Subcutaneous adipose tissue (tissue), 4 donors: ENCODE measurements around the gene CNIH2. TPM values are rescaled to one million over a fixed set of nuclear protein-coding genes. Genes with fewer than 3 reads are reported as not detected.

Experiments
- total RNA-seq, 4 donors: library from RNA; depleted of rRNA; stranded (reverse); fragments of >200 nt; gene quantifications; one replicate each; pipeline ENCODE4 v1.1.0, GENCODE V29; 2016
- TF ChIP-seq, protein P1 (sequence below): fragments of 450-650 bp; IDR thresholded peaks from one replicate; pipeline ENCODE4 v1.5.1; 2016; ENCODE audit warnings: low read depth, mild to moderate bottlenecking, control low read depth, antibody characterized with exemption, moderate library complexity

CNIH2 gene
- total RNA-seq, 4 donors from 2014 or later, result not detected

DNA sequence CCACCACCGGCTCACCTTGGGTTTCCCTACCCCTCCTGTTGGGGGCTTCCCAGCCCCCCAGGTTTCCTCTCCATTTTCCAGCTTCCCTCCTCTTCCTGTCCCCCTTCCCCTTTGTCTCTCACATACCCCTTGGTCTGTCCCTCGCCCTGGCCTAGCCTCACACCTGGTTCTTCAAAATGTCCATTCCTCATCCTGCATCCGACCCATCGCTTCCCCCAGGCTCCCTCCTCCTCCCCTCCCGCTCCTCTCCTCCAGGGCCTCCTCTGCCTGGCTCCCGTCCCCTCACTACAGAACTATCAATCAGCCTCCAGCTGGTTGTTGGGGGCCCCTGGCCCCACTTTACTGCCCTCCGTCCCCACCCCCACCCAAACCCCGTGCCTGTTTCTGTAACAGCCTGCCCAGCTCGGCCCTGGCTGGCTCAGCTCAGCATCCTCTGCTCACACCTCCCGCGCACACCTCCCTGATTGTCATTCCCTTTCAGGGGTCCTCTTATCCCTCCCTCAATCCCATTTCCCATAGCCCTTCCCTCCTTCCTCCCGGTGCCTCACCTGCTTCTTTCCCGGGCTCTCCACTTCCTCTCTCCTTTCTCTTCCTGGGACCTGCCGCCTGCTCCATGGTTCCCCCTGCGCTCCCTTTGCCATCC lies 1.2 kb downstream of the CNIH2 start:
- TF ChIP-seq, protein P1, sequence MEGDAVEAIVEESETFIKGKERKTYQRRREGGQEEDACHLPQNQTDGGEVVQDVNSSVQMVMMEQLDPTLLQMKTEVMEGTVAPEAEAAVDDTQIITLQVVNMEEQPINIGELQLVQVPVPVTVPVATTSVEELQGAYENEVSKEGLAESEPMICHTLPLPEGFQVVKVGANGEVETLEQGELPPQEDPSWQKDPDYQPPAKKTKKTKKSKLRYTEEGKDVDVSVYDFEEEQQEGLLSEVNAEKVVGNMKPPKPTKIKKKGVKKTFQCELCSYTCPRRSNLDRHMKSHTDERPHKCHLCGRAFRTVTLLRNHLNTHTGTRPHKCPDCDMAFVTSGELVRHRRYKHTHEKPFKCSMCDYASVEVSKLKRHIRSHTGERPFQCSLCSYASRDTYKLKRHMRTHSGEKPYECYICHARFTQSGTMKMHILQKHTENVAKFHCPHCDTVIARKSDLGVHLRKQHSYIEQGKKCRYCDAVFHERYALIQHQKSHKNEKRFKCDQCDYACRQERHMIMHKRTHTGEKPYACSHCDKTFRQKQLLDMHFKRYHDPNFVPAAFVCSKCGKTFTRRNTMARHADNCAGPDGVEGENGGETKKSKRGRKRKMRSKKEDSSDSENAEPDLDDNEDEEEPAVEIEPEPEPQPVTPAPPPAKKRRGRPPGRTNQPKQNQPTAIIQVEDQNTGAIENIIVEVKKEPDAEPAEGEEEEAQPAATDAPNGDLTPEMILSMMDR, result no peak

DNA sequence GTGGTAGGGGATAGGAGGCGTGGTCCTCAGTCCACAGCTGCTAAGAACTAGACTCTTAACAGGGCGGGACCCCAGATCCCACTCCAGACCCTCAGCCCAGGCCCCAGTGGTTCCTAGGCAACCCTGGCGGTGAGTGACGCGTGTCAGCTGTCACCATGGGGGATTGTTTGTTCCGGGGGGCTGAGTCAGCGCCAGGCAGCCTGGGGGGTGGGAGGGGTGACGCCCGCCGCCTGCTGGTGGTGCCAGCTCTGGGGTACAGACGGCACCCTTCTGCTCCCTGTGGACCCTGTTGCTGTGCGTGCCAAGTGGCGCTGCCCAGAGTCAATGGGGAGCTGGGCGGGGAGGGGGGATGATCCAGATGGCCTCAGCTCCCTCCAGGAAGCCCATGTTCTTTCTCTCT lies 2.5 kb downstream of the CNIH2 start:
- TF ChIP-seq, protein P1, result no peak

DNA sequence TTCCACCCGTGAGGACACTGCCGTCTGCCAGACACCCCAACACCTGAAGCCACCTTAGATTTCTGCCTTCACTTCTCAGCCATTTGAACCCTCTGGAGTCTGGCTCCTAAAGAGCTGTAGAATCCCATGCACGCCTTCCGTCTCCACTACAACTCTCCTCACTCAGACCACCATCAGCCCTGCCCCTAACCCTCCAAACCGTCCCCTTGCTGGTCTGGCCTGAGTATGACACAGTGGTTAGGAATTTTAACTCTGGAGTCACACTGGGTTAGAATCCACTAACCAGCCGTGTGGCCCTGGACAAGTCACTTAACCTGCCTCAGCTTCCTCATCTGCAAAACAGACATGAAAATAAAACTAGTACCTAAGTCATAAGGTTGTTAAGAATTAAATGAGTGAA lies 3.0 kb downstream of the CNIH2 start:
- TF ChIP-seq, protein P1, result no peak

DNA sequence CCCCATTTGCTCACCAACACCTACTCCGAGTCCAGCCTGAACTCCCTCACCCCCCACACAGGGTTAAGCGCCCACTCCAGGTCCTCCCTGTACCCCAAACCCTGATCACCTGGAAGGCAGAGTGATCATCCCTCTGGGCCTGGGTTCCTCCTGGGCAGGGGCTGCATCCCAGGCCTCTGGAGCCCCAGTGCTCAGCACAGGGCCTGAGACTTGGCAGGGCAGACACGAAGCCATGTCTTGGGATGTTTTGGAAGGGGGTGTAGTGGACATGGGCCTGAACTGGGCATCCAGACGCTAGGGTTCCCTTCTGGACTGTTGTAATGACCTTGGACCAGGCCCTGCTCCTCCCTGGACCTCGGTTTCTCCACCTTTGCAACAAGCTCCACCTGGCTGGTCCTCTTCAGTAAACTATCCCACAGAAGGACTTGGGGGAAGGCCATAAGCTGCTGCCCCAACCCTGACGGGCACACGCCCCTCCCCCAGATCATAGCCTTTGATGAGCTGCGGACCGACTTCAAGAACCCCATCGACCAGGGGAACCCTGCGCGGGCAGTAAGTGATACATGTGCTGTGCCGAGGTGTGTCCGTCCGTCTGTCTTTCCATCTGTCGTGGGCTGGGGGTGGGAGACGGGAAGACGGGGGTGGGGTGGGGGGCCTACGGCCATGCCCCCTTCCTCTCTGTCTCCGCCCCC lies 3.9 kb downstream of the CNIH2 start:
- TF ChIP-seq, protein P1, result no peak

DNA sequence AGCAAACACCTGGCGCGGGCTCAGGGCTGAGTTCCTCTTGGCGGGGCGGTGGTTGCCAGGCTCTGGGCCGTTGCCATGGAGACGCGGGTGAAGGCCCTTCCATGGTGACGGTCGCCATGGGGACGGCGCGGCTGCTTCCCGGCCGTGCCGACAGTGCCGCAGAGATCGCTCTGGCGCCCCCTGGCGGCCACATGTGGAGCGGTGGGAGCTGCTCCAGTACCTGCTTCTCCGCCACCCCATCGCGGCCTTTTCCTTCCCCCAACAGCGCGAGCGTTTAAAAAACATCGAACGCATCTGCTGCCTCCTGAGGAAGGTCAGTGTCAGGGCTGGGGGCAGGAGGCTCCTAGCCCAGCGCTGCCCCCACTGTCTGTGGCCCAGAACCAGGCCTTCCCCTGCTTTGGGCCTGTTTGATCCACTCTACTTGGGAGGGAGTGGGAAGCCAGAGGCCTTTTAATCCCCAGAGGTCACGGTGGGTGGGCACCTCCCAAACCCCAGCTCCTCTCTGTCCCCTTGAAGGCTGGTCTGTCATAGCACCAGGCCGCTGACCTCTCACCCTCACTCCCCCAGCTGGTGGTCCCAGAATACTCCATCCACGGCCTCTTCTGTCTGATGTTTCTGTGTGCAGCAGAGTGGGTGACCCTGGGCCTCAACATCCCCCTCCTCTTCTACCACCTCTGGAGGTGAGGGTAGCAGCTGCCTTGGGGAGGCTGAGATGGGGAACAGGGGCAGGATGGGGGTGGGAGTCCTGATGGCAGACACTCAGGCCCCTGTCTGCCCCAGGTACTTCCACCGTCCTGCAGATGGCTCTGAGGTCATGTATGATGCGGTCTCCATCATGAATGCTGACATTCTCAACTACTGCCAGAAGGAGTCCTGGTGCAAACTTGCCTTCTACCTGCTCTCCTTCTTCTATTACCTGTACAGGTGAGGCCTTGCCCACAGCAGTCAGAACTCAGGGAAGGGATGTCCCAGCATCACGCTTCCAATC lies 4.8 kb downstream of the CNIH2 start:
- TF ChIP-seq, protein P1, result no peak

DNA sequence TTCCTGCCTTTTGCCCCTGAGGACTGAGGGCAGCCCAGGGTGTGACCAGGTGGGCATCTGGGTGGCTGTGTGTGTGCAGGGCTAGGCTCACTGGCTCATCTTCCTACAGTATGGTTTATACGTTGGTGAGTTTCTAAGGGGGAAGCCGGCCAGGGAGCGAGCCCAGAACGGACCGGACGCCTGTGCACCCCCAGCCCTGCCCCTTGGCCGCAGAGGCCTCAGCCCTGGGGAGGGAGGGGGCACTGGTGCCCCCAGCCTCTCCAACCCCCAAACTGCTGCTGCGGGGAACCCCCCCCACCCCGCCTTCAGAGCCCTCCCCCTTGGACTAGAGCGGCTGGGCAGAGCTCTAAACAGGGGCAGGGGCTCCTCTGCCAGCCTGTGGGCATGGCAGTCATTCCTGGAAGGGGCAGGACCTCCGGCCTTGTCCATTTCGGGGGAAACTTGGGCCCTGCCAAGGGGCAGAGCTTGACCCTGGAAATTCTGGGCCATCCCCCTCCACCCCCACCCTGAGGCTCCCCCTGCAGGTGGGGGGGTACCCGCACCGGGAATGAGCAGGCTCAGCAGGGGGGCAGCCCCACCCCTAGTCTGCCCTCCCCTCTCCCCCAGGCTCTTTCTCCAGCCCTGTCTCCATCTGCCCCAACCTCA lies 5.6 kb downstream of the CNIH2 start:
- TF ChIP-seq, protein P1, result no peak
